Measurements from ENCODE around the gene PF4V1. TPM values are rescaled to one million over a fixed set of nuclear protein-coding genes. Genes with fewer than 3 reads are reported as not detected.
"Not testable (repeated sequence)": the region's sequence is repeated elsewhere in the genome, so short reads cannot be mapped to it uniquely, and the experiment has no call there.

The PF4V1 gene
- total and polyA plus RNA-seq, 2 donors (not counting 1 experiment from before 2014, with no cell fraction given): not detected

- no CpG with 5 or more reads among the region's 2 CpGs for WGBS (ENCODE audit: insufficient coverage)
- intact Hi-C loops (cut with micrococcal nuclease): no loop called here
- H3K9me3 Mint-ChIP-seq (ENCODE audit: insufficient read depth): no peaks in the 10 kb centered on the region
- POLR2A ChIA-PET: no interaction called here
- Histone ChIP-seq H3K27me3 (replicated peaks in 1 of 4; ENCODE audit: control extremely low read depth in 1 of 4, control insufficient read depth in 3 of 4, insufficient read depth in 4 of 4, low read length in 3 of 4) (no peaks in the 10 kb centered on the region), H3K4me1 (ENCODE audit: control insufficient read depth in 2 of 2, insufficient read depth in 2 of 2, low read length in 2 of 2) (no peaks in the 10 kb centered on the region), H3K27ac (ENCODE audit: low read length in 2 of 2) (no peak overlapping the region), H3K4me3 (ENCODE audit: control extremely low read depth in 1 of 5, extremely low read depth in 1 of 5, insufficient read depth in 1 of 5, low read depth in 2 of 5, low read length in 4 of 5) (no peak overlapping the region), H3K9ac (ENCODE audit: low read length) (no peak overlapping the region), H4K20me1 (ENCODE audit: control insufficient read depth, insufficient read depth, low read length, poor library complexity, severe bottlenecking) (no peaks in the 10 kb centered on the region), H3K79me2 (ENCODE audit: control insufficient read depth, insufficient read depth, low read length) (no peaks in the 10 kb centered on the region), H3K9me3 (ENCODE audit: control extremely low read depth in 1 of 3, control insufficient read depth in 2 of 3, insufficient read depth in 1 of 3, low read length in 2 of 3) (no peaks in the 10 kb centered on the region), H3K36me3 (replicated peaks in 1 of 2; ENCODE audit: control extremely low read depth in 1 of 2, control insufficient read depth in 1 of 2, extremely low read depth in 1 of 2, insufficient read depth in 2 of 2, low read length in 1 of 2) (no peaks in the 10 kb centered on the region), H2AFZ (ENCODE audit: insufficient read depth, low read depth, low read length, poor library complexity, severe bottlenecking) (no peak overlapping the region), H3K4me2 (replicated peaks; ENCODE audit: low read depth, low read length, poor library complexity, severe bottlenecking) (no peak overlapping the region)
- DNase-seq: no peak
- H3K27me3 Mint-ChIP-seq: no peaks in the 10 kb centered on the region
- no peaks in the 10 kb centered on the region for H3K4me1 Mint-ChIP-seq
- TF ChIP-seq CTCF (IDR thresholded peaks at IDR 0.05) (no peak), EZH2 (IDR thresholded peaks at IDR 0.05; ENCODE audit: borderline replicate concordance, insufficient read depth, low read depth, low read length, poor library complexity, severe bottlenecking) (no peak)
- H3K27ac Mint-ChIP-seq: no peak overlapping the region
- no peak for ATAC-seq (ENCODE audit: low read depth)
- CTCF ChIA-PET: no interaction called here
- no peak overlapping the region for H3K4me3 Mint-ChIP-seq
Measured at GRCh38 chr4:73896416-73896815, 43.3 kb downstream of the PF4V1 start.

- no peaks in the 10 kb centered on the region for H3K79me2 ChIP-seq (ENCODE audit: control insufficient read depth, insufficient read depth, low read length)
- no peak overlapping the region for H3K9ac ChIP-seq (ENCODE audit: low read length)
- ChIA-PET POLR2A (no interaction called here), CTCF (no interaction called here)
- H3K27ac Mint-ChIP-seq: no peak overlapping the region
- no CpG with 5 or more reads among the region's 4 CpGs for WGBS (ENCODE audit: insufficient coverage)
- no peaks in the 10 kb centered on the region for H3K27me3 ChIP-seq (replicated peaks in 1 of 4; ENCODE audit: control extremely low read depth in 1 of 4, control insufficient read depth in 3 of 4, insufficient read depth in 4 of 4, low read length in 3 of 4)
- H4K20me1 ChIP-seq (ENCODE audit: control insufficient read depth, insufficient read depth, low read length, poor library complexity, severe bottlenecking): no peaks in the 10 kb centered on the region
- ATAC-seq (ENCODE audit: low read depth): no peak
- DNase-seq: no peak
- no peak overlapping the region for H3K4me3 Mint-ChIP-seq
- TF ChIP-seq CTCF (IDR thresholded peaks at IDR 0.05) (no peak), EZH2 (IDR thresholded peaks at IDR 0.05; ENCODE audit: borderline replicate concordance, insufficient read depth, low read depth, low read length, poor library complexity, severe bottlenecking) (no peak)
- no peak overlapping the region for H2AFZ ChIP-seq (ENCODE audit: insufficient read depth, low read depth, low read length, poor library complexity, severe bottlenecking)
- no peak overlapping the region for H3K4me3 ChIP-seq (ENCODE audit: control extremely low read depth in 1 of 5, extremely low read depth in 1 of 5, insufficient read depth in 1 of 5, low read depth in 2 of 5, low read length in 4 of 5)
- H3K9me3 ChIP-seq (ENCODE audit: control extremely low read depth in 1 of 3, control insufficient read depth in 2 of 3, insufficient read depth in 1 of 3, low read length in 2 of 3): peaks cover 0 to 4% (median 0%) of the 10 kb centered on the region in 3 donors
- no peaks in the 10 kb centered on the region for H3K4me1 Mint-ChIP-seq
- H3K27me3 Mint-ChIP-seq: no peaks in the 10 kb centered on the region
- intact Hi-C loops (cut with micrococcal nuclease): no loop called here
- no peak overlapping the region for H3K4me2 ChIP-seq (replicated peaks; ENCODE audit: low read depth, low read length, poor library complexity, severe bottlenecking)
- H3K36me3 ChIP-seq (replicated peaks in 1 of 2; ENCODE audit: control extremely low read depth in 1 of 2, control insufficient read depth in 1 of 2, extremely low read depth in 1 of 2, insufficient read depth in 2 of 2, low read length in 1 of 2): no peaks in the 10 kb centered on the region
- H3K27ac ChIP-seq (ENCODE audit: low read length in 2 of 2): no peak overlapping the region
- H3K4me1 ChIP-seq (ENCODE audit: control insufficient read depth in 2 of 2, insufficient read depth in 2 of 2, low read length in 2 of 2): no peaks in the 10 kb centered on the region
- H3K9me3 Mint-ChIP-seq (ENCODE audit: insufficient read depth): no peaks in the 10 kb centered on the region
Measured at GRCh38 chr4:73897380-73898136, 44.5 kb downstream of the PF4V1 start.

- H3K27me3 ChIP-seq (replicated peaks in 1 of 4; ENCODE audit: control extremely low read depth in 1 of 4, control insufficient read depth in 3 of 4, insufficient read depth in 4 of 4, low read length in 3 of 4); H3K4me2 ChIP-seq (replicated peaks; ENCODE audit: low read depth, low read length, poor library complexity, severe bottlenecking); H3K9me3 ChIP-seq (ENCODE audit: control extremely low read depth in 1 of 3, control insufficient read depth in 2 of 3, insufficient read depth in 1 of 3, low read length in 2 of 3); H3K27me3 Mint-ChIP-seq; H3K4me3 Mint-ChIP-seq; DNase-seq; H3K36me3 ChIP-seq (replicated peaks in 1 of 2; ENCODE audit: control extremely low read depth in 1 of 2, control insufficient read depth in 1 of 2, extremely low read depth in 1 of 2, insufficient read depth in 2 of 2, low read length in 1 of 2); POLR2A ChIA-PET; H3K79me2 ChIP-seq (ENCODE audit: control insufficient read depth, insufficient read depth, low read length); H3K27ac Mint-ChIP-seq; H3K4me1 Mint-ChIP-seq; H3K27ac ChIP-seq (ENCODE audit: low read length in 2 of 2); intact Hi-C loops (cut with micrococcal nuclease); ATAC-seq (ENCODE audit: low read depth); H2AFZ ChIP-seq (ENCODE audit: insufficient read depth, low read depth, low read length, poor library complexity, severe bottlenecking); H3K9ac ChIP-seq (ENCODE audit: low read length); H3K9me3 Mint-ChIP-seq (ENCODE audit: insufficient read depth); H3K4me3 ChIP-seq (ENCODE audit: control extremely low read depth in 1 of 5, extremely low read depth in 1 of 5, insufficient read depth in 1 of 5, low read depth in 2 of 5, low read length in 4 of 5); CTCF ChIA-PET; H3K4me1 ChIP-seq (ENCODE audit: control insufficient read depth in 2 of 2, insufficient read depth in 2 of 2, low read length in 2 of 2); H4K20me1 ChIP-seq (ENCODE audit: control insufficient read depth, insufficient read depth, low read length, poor library complexity, severe bottlenecking): not testable (repeated sequence)
- 100% methylated on average over 1 of the region's 3 CpGs for WGBS (ENCODE audit: insufficient coverage)
Measured at GRCh38 chr4:73899338-73899737, 46.2 kb downstream of the PF4V1 start.

Measured in B cell (primary cell).